Smooth muscle cell (in vitro differentiated cells): ENCODE measurements around the gene ABCB4. TPM values are rescaled to one million over a fixed set of nuclear protein-coding genes. Genes with fewer than 3 reads are reported as not detected.

ENCODE experiments used
- DNase-seq: peaks from one replicate; lab custom pipeline; 2025; ENCODE audit not compliant: unreplicated experiment; lab: John Stamatoyannopoulos, UW
- H2AFZ ChIP-seq: fragments of 200-600 bp; sonication (generic); 2 replicates; pipeline ENCODE4 v1.6.0; 2016; ENCODE audit warnings: antibody characterized with exemption, low read depth, mild to moderate bottlenecking
- H3F3A ChIP-seq: fragments of 200-600 bp; sonication (generic); 2 replicates; pipeline ENCODE4 v1.6.0; 2017; ENCODE audit warnings: antibody characterized with exemption, low read depth
- H3K27ac ChIP-seq: fragments of 200-600 bp; sonication (generic); 2 replicates; pipeline ENCODE4 v1.5.1; 2016; ENCODE audit warnings: low read depth, mild to moderate bottlenecking
- H3K27me3 ChIP-seq: fragments of 200-600 bp; sonication (generic); 2 replicates; pipeline ENCODE4 v1.6.1; 2016; ENCODE audit warnings: low read depth, mild to moderate bottlenecking
- H3K36me3 ChIP-seq: fragments of 200-600 bp; sonication (generic); 2 replicates; pipeline ENCODE4 v1.5.1; 2016; ENCODE audit warnings: low read depth
- H3K4me1 ChIP-seq: fragments of 200-600 bp; sonication (generic); 2 replicates; pipeline ENCODE4 v1.5.1; 2016; ENCODE audit warnings: low read depth
- H3K4me2 ChIP-seq: fragments of 200-600 bp; sonication (generic); 2 replicates; pipeline ENCODE4 v1.6.0; 2016; ENCODE audit warnings: mild to moderate bottlenecking
- H3K4me3 ChIP-seq: fragments of 200-600 bp; sonication (generic); 2 replicates; pipeline ENCODE4 v1.5.1; 2016; ENCODE audit warnings: mild to moderate bottlenecking
- H3K79me2 ChIP-seq: fragments of 200-600 bp; sonication (generic); 2 replicates; pipeline ENCODE4 v1.6.0; 2016; ENCODE audit warnings: low read depth, mild to moderate bottlenecking
- H3K9ac ChIP-seq: fragments of 200-600 bp; sonication (generic); 2 replicates; pipeline ENCODE4 v1.6.0; 2016; ENCODE audit warnings: low read depth
- H3K9me3 ChIP-seq: fragments of 200-600 bp; sonication (generic); replicated peaks from 2 replicates; pipeline ENCODE4 v1.5.1; 2016; ENCODE audit warnings: low read depth
- H4K20me1 ChIP-seq: fragments of 200-600 bp; sonication (generic); 2 replicates; pipeline ENCODE4 v1.6.0; 2016; ENCODE audit warnings: low read depth
- WGBS: methylation state at CpG from one replicate; pipeline ENCODE4 v1.1.7; 2016; ENCODE audit warnings: low lambda C conversion rate; 5-methylcytosine and 5-hydroxymethylcytosine counted together
- polyA plus RNA-seq: library from polyadenylated mRNA; unstranded; fragments of >200 nt; fragmentation: Nextera tagmentation; extraction: Ambion mirVana; gene quantifications from 2 replicates; pipeline ENCODE4 v1.2.1, GENCODE V29; 2016
- total RNA-seq: library from RNA; depleted of rRNA; stranded (reverse); fragments of >200 nt; gene quantifications from 2 replicates; pipeline ENCODE4 v1.2.3, GENCODE V29; 2014
- TF ChIP-seq, protein P1 (sequence below): fragments of 200-600 bp; sonication (generic); IDR thresholded peaks from 2 replicates; pipeline ENCODE4 v1.5.1; 2017; ENCODE audit warnings: borderline replicate concordance, mild to moderate bottlenecking, antibody characterized with exemption; ENCODE audit not compliant: insufficient read depth, poor library complexity, severe bottlenecking

ABCB4 gene
- total and polyA plus RNA-seq, 2 experiments from 2014 or later = 0.40 to 1.1 TPM

DNA sequence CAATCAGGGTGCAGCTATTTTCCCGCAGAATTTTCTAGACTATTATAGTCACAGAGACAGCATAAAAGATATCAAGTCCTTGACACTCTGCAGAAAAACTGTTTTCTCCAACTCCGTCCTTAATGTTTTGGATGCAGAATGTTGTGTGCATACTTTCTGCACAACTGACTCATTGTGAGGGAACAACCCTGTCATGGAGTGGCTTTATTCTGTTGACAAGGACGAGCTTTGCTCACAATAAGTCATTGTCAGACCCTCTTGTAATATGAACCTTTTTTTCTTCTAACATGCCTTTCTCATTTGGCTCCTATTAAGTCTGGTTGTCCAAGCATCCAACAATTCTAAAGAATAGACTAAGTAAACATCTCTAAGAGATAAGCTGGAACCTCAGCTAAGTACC is 17.3 kb downstream of the ABCB4 start:
- Histone ChIP-seq H3K9me3 (no peaks in the 10 kb centered on the region), H3F3A (no peaks in the 10 kb centered on the region), H3K9ac (no peak overlapping the region), H3K36me3 (no peaks in the 10 kb centered on the region), H3K4me1 (no peaks in the 10 kb centered on the region), H3K27ac (no peak overlapping the region), H3K4me3 (no peak overlapping the region), H2AFZ (no peak overlapping the region), H3K79me2 (no peaks in the 10 kb centered on the region), H3K4me2 (no peak overlapping the region), H3K27me3 (no peaks in the 10 kb centered on the region), H4K20me1 (no peaks in the 10 kb centered on the region)
- TF ChIP-seq, protein P1, sequence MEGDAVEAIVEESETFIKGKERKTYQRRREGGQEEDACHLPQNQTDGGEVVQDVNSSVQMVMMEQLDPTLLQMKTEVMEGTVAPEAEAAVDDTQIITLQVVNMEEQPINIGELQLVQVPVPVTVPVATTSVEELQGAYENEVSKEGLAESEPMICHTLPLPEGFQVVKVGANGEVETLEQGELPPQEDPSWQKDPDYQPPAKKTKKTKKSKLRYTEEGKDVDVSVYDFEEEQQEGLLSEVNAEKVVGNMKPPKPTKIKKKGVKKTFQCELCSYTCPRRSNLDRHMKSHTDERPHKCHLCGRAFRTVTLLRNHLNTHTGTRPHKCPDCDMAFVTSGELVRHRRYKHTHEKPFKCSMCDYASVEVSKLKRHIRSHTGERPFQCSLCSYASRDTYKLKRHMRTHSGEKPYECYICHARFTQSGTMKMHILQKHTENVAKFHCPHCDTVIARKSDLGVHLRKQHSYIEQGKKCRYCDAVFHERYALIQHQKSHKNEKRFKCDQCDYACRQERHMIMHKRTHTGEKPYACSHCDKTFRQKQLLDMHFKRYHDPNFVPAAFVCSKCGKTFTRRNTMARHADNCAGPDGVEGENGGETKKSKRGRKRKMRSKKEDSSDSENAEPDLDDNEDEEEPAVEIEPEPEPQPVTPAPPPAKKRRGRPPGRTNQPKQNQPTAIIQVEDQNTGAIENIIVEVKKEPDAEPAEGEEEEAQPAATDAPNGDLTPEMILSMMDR = no peak
- WGBS = 70% methylated on average over 3 of the region's 3 CpGs
- DNase-seq = no peak

- 61% methylated on average over 2 of the region's 2 CpGs for WGBS
- no peak overlapping the region for H3K4me2 ChIP-seq
- DNase-seq = no peak
Observed at GRCh38 chr7:87456247-87456646, 19.2 kb downstream of the ABCB4 start.

GRCh38 chr7:87452279-87452678 is 23.2 kb downstream of the ABCB4 start:
- no peaks in the 10 kb centered on the region for H3F3A ChIP-seq
- no peak overlapping the region for H3K4me2 ChIP-seq
- H4K20me1 ChIP-seq = no peaks in the 10 kb centered on the region
- no peak overlapping the region for H3K27ac ChIP-seq
- H2AFZ ChIP-seq = no peak overlapping the region
- no peaks in the 10 kb centered on the region for H3K4me1 ChIP-seq
- H3K9ac ChIP-seq = no peak overlapping the region
- WGBS = 81% methylated on average over 4 of the region's 4 CpGs
- no peaks in the 10 kb centered on the region for H3K79me2 ChIP-seq
- DNase-seq = no peak
- no peak overlapping the region for H3K4me3 ChIP-seq
- H3K9me3 ChIP-seq = no peaks in the 10 kb centered on the region
- TF ChIP-seq, protein P1 = no peak
- H3K27me3 ChIP-seq = no peaks in the 10 kb centered on the region
- no peaks in the 10 kb centered on the region for H3K36me3 ChIP-seq

More at GRCh38 chr7:87456247-87456646, 19.2 kb downstream of the ABCB4 start:
- H3K79me2 ChIP-seq = no peaks in the 10 kb centered on the region
- no peaks in the 10 kb centered on the region for H3K9me3 ChIP-seq
- H3K27me3 ChIP-seq = no peaks in the 10 kb centered on the region
- no peaks in the 10 kb centered on the region for H4K20me1 ChIP-seq
- H3K27ac ChIP-seq = no peak overlapping the region
- H3K4me1 ChIP-seq = no peaks in the 10 kb centered on the region
- no peak overlapping the region for H3K9ac ChIP-seq
- H3K36me3 ChIP-seq = no peaks in the 10 kb centered on the region
- no peak overlapping the region for H3K4me3 ChIP-seq
- H2AFZ ChIP-seq = no peak overlapping the region
- H3F3A ChIP-seq = no peaks in the 10 kb centered on the region
- TF ChIP-seq, protein P1 = no peak

DNA sequence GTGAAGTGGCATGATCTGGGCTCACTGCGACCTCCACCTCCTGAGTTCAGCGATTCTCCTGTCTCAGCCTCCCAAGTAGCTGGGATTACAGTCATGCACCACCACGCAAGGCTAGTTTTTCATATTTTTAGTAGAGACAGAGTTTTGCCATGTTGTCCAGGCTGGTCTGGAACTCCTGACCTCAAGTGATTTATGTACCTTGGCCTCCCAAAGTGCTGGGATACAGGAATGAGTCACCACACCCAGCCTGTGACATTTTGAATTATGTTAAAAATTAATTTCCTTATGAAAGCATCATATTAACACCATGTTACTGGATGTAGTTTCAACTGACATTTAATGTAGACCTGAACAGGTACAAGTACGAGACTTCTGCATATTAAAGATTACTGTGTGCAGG is 24.3 kb downstream of the ABCB4 start:
- no peak overlapping the region for H3K4me3 ChIP-seq
- no peak overlapping the region for H3K27ac ChIP-seq
- H3K9ac ChIP-seq = no peak overlapping the region
- H3K9me3 ChIP-seq = no peaks in the 10 kb centered on the region
- 95% methylated on average over 4 of the region's 4 CpGs for WGBS
- no peaks in the 10 kb centered on the region for H3K79me2 ChIP-seq
- H4K20me1 ChIP-seq = no peaks in the 10 kb centered on the region
- no peaks in the 10 kb centered on the region for H3F3A ChIP-seq
- TF ChIP-seq, protein P1 = no peak
- H3K27me3 ChIP-seq = no peaks in the 10 kb centered on the region
- DNase-seq = no peak
- H2AFZ ChIP-seq = no peak overlapping the region
- H3K36me3 ChIP-seq = no peaks in the 10 kb centered on the region
- no peak overlapping the region for H3K4me2 ChIP-seq
- no peaks in the 10 kb centered on the region for H3K4me1 ChIP-seq
